ENCODE data around the gene ZNRF3.

GRCh38 chr22:28980326-28980725 is 97.0 kb downstream of the ZNRF3 start:
- TF ChIP-seq CTCF (IDR thresholded peaks at IDR 0.05; ENCODE audit: borderline replicate concordance, extremely low read depth, low read length, poor library complexity, severe bottlenecking) (no peak), EZH2 (IDR thresholded peaks at IDR 0.05; ENCODE audit: borderline replicate concordance, low read depth, low read length, severe bottlenecking) (no peak)
